ENCODE measurements around the gene KRTAP9-7. TPM values are rescaled to one million over a fixed set of nuclear protein-coding genes. Genes with fewer than 3 reads are reported as not detected.

Gene KRTAP9-7
- total RNA-seq, 1 donor = not detected

DNA sequence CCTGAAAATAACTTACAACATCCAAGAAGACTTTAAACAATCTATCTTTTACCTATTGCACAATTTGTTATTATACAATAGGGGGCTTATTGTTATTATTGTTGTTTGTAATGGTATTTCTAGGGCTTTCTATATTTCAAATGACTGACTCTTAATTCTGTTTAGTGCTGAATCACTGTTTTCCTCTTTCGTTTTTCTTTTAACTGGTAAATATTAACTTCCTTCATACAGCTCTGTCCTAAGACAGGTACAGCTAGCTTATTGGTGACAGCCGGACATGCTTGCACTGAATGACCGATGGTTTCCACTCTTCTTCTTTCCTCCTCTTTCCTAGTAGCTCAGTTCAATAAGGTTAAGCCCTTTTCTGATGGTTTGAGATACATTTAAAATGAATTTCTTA, 11.6 kb downstream of the KRTAP9-7 start:
- TF ChIP-seq, protein P1, sequence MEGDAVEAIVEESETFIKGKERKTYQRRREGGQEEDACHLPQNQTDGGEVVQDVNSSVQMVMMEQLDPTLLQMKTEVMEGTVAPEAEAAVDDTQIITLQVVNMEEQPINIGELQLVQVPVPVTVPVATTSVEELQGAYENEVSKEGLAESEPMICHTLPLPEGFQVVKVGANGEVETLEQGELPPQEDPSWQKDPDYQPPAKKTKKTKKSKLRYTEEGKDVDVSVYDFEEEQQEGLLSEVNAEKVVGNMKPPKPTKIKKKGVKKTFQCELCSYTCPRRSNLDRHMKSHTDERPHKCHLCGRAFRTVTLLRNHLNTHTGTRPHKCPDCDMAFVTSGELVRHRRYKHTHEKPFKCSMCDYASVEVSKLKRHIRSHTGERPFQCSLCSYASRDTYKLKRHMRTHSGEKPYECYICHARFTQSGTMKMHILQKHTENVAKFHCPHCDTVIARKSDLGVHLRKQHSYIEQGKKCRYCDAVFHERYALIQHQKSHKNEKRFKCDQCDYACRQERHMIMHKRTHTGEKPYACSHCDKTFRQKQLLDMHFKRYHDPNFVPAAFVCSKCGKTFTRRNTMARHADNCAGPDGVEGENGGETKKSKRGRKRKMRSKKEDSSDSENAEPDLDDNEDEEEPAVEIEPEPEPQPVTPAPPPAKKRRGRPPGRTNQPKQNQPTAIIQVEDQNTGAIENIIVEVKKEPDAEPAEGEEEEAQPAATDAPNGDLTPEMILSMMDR (IDR thresholded peaks at IDR 0.05; ENCODE audit: insufficient read depth, low read length) = no peak
- no peak for DNase-seq (ENCODE audit: low read depth)
- H3K4me3 ChIP-seq (ENCODE audit: low read depth, low read length) = no peak overlapping the region

DNA sequence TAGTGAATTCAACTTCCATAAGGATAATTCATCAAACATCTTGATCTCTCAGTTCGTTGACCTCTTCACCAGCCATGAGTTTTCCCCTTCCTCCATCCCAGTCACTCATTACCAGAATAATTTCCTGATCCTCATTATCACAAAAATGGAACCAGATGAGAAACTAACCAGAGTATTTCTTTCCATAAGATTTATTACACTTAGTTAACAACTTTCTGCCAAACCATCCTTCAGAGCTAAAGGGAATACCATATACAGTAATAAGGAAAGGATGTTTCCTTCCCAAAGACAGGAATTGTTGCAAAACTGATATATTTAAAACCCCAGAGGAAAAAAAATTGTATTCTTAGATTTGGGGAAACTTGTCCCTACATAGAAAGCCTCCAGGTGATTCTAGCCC, 18.5 kb downstream of the KRTAP9-7 start:
- H3K4me3 ChIP-seq (ENCODE audit: low read depth, low read length) = no peak overlapping the region
- no peak for DNase-seq (ENCODE audit: low read depth)
- TF ChIP-seq, protein P1 (IDR thresholded peaks at IDR 0.05; ENCODE audit: insufficient read depth, low read length) = no peak

DNA sequence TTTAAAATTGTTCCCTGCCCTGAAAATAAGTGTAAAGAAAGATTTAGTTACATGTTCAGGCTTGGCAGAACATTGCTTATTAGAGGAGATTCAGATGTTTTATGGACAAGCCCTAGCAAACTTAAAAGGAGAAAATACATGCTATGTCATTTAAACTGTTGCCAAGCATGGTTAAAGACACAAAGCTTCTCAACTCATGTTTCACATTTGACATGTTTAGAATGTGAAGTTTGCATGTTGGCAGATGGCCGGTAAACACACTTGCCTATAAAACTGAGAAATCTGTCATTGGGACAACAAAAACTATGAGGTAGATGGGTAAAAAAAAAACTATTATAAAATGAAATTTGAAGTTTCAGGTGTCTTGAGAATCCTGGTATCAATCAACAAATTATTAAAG, 21.3 kb downstream of the KRTAP9-7 start:
- TF ChIP-seq, protein P1 (IDR thresholded peaks at IDR 0.05; ENCODE audit: insufficient read depth, low read length) = no peak
- DNase-seq (ENCODE audit: low read depth) = no peak
- no peak overlapping the region for H3K4me3 ChIP-seq (ENCODE audit: low read depth, low read length)

GRCh38 chr17:41298458-41299135, 23.1 kb downstream of the KRTAP9-7 start:
- TF ChIP-seq, protein P1 (IDR thresholded peaks at IDR 0.05; ENCODE audit: insufficient read depth, low read length) = no peak
- no peak overlapping the region for H3K4me3 ChIP-seq (ENCODE audit: low read depth, low read length)
- no peak for DNase-seq (ENCODE audit: low read depth)

- no peak overlapping the region for H3K4me3 ChIP-seq (ENCODE audit: low read depth, low read length)
- DNase-seq (ENCODE audit: low read depth) = no peak
- TF ChIP-seq, protein P1 (IDR thresholded peaks at IDR 0.05; ENCODE audit: insufficient read depth, low read length) = no peak
These were observed 25.8 kb downstream of the KRTAP9-7 start for GRCh38 chr17:41301204-41301790.

DNA sequence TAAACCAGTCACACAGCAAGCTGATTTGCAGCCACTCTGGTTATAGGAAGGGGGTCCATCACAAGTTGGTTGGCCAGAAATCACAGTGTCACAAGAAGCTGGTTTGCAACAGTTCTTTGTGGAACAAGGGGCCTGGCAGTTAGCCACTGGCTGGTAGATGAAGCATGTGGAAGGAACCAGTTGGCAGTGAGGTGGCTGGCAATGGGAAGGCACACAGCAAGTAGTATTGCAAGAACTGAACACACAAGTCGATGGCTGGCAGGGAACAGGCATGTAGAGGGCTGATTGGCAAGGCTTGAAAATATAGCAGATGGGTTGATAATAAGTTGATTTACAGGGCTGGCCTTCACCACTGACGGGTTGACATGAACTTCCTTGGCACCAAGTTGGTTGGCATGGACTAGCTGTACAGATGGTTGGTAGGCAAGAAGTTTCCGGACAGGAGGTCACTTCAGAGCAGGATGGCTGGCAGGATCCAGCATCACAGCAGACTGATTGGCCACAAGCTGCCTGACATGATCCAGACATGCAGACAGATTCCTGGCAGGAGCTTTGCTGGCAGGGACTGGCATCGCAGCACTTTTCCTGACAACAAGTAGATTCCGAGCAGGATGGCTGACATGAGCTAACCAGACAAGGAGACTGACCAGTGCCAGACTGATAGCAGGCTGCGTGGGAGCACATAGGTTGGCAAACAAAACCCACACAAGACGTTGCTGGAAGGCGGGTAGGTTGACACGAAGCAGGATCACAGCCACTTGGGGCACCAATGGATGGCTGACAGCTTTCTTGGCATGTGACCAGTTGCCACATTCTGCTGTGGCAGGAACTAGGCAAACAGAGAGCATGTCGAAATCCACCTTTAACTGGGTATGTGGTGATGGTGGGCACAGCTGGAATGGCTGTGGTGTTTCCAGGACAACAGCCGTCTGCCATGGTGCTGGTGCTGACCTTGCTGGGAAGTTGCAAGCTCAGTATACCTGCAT, 26.7 kb downstream of the KRTAP9-7 start, which contains the start of gene KRTAP29-1:
TSS of gene KRTAP29-1 (minus strand) at position 936 of the 986 bp plus-strand sequence. CDS start at position 936, 0 bp downstream.
- TF ChIP-seq, protein P1 (IDR thresholded peaks at IDR 0.05; ENCODE audit: insufficient read depth, low read length) = no peak
- DNase-seq (ENCODE audit: low read depth) = no peak
- H3K4me3 ChIP-seq (ENCODE audit: low read depth, low read length) = no peak within 1 kb of the TSS

All from fibroblast of the aortic adventitia (primary cell).